Muscle of arm (tissue), 12 donors: ENCODE measurements around the gene TBC1D22A. TPM values are rescaled to one million over a fixed set of nuclear protein-coding genes. Genes with fewer than 3 reads are reported as not detected.
"Not testable (repeated sequence)": the region's sequence is repeated elsewhere in the genome, so short reads cannot be mapped to it uniquely, and the experiment has no call there.

Experiments
- DNase-seq: peaks from one replicate; pipeline ENCODE4 v3.0.0-alpha.2; 2013
- polyA plus RNA-seq, 12 donors: library from polyadenylated mRNA; unstranded; fragments of 120-200 nt; gene quantifications; one replicate each; pipeline ENCODE4 v1.2.1, GENCODE V29; 2013; ENCODE audit not compliant: insufficient read length in 12 of 12

The TBC1D22A gene
- polyA plus RNA-seq, 12 donors = 10.3 to 18.0 (median 13.1) TPM; not detected in 1

- no peak for DNase-seq
Observed at GRCh38 chr22:46769706-46770105, 7.3 kb downstream of the TBC1D22A start.

- no peak for DNase-seq
Observed at GRCh38 chr22:46770151-46770641, 7.7 kb downstream of the TBC1D22A start.

- DNase-seq = no peak
Observed at GRCh38 chr22:46770726-46771125, 8.3 kb downstream of the TBC1D22A start.

GRCh38 chr22:46773076-46773475 is 10.6 kb downstream of the TBC1D22A start:
- DNase-seq = no peak

- no peak for DNase-seq
Observed at GRCh38 chr22:46774253-46774979, 12.0 kb downstream of the TBC1D22A start.

- no peak for DNase-seq
Observed at GRCh38 chr22:46774980-46775849, 12.8 kb downstream of the TBC1D22A start.

- DNase-seq = no peak
Observed at GRCh38 chr22:46775850-46776826, 13.7 kb downstream of the TBC1D22A start.

- DNase-seq = no peak
Observed at GRCh38 chr22:46776876-46777608, 14.6 kb downstream of the TBC1D22A start.

- no peak for DNase-seq
Observed at GRCh38 chr22:46777609-46777970, 15.1 kb downstream of the TBC1D22A start.

- no peak for DNase-seq
Observed at GRCh38 chr22:46779023-46779422, 16.6 kb downstream of the TBC1D22A start.

- no peak for DNase-seq
Observed at GRCh38 chr22:46779651-46780050, 17.2 kb downstream of the TBC1D22A start.

- no peak for DNase-seq
Observed at GRCh38 chr22:46780453-46780852, 18.0 kb downstream of the TBC1D22A start.

GRCh38 chr22:46781291-46781690 is 18.8 kb downstream of the TBC1D22A start:
- DNase-seq = no peak

- not testable (repeated sequence) for DNase-seq
Observed at GRCh38 chr22:46782200-46782599, 19.8 kb downstream of the TBC1D22A start.

- DNase-seq = no peak
Observed at GRCh38 chr22:46783721-46784120, 21.3 kb downstream of the TBC1D22A start.

GRCh38 chr22:46788441-46789172 is 26.2 kb downstream of the TBC1D22A start:
- no peak for DNase-seq

GRCh38 chr22:46789992-46790391 is 27.5 kb downstream of the TBC1D22A start:
- DNase-seq = no peak

- DNase-seq = no peak
Observed at GRCh38 chr22:46791201-46791731, 28.8 kb downstream of the TBC1D22A start.

GRCh38 chr22:46792061-46792796 is 29.8 kb downstream of the TBC1D22A start:
- DNase-seq = no peak
